ENCODE results near the gene NANOS1.

The NANOS1 gene

DNA sequence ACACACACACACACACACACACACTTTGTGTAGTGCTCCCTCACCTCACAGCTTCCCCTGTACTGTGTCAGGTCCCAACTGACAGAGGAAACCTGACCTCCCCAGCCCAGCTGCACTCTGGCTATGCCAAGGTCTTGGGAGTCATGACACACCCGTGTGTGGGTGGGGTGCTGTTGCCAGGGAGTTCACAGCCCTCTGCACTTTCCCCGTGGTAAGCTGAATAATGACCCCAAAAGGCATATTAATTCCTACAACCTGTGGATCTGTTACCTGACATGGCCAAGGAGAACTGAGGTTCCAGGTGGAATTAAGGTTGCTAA is 8.9 kb upstream of the NANOS1 start:
- Histone ChIP-seq H3K27me3 (ENCODE audit: insufficient read depth, low read length) (peaks cover 9% of the 10 kb centered on the region; the same call in 1 of the 2 replicates), H2AFZ (ENCODE audit: low read length) (no peak overlapping the region), H3K36me3 (ENCODE audit: insufficient read depth, low read length) (no peaks in the 10 kb centered on the region; the same call in 1 of the 2 replicates), H3K4me1 (ENCODE audit: insufficient read depth, low read length, severe bottlenecking) (no peaks in the 10 kb centered on the region), H3K9me3 (ENCODE audit: low read length) (no peaks in the 10 kb centered on the region), H4K20me1 (ENCODE audit: insufficient read depth, low read length) (no peaks in the 10 kb centered on the region), H3K4me2 (ENCODE audit: low read length) (no peak overlapping the region), H3K4me3 (ENCODE audit: low read depth, low read length, poor library complexity, severe bottlenecking) (no peak overlapping the region), H3K9ac (ENCODE audit: low read length) (no peak overlapping the region), H3K9me2 (ENCODE audit: low read depth, low read length) (no peaks in the 10 kb centered on the region), H3K27ac (ENCODE audit: low read depth, low read length, poor library complexity, severe bottlenecking) (no peak overlapping the region), H3F3A (ENCODE audit: insufficient read depth, low read length) (no peaks in the 10 kb centered on the region), H3K79me2 (ENCODE audit: insufficient read depth, low read length) (no peaks in the 10 kb centered on the region)
- no peak for TF ChIP-seq EZH2 (IDR thresholded peaks at IDR 0.05; ENCODE audit: borderline replicate concordance, low read length)
- TF ChIP-seq, protein P1, sequence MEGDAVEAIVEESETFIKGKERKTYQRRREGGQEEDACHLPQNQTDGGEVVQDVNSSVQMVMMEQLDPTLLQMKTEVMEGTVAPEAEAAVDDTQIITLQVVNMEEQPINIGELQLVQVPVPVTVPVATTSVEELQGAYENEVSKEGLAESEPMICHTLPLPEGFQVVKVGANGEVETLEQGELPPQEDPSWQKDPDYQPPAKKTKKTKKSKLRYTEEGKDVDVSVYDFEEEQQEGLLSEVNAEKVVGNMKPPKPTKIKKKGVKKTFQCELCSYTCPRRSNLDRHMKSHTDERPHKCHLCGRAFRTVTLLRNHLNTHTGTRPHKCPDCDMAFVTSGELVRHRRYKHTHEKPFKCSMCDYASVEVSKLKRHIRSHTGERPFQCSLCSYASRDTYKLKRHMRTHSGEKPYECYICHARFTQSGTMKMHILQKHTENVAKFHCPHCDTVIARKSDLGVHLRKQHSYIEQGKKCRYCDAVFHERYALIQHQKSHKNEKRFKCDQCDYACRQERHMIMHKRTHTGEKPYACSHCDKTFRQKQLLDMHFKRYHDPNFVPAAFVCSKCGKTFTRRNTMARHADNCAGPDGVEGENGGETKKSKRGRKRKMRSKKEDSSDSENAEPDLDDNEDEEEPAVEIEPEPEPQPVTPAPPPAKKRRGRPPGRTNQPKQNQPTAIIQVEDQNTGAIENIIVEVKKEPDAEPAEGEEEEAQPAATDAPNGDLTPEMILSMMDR (IDR thresholded peaks at IDR 0.05; ENCODE audit: low read length) = no peak

GRCh38 chr10:119022846-119023552 is 6.5 kb upstream of the NANOS1 start:
- H3K9me2 ChIP-seq (ENCODE audit: low read depth, low read length) = no peaks in the 10 kb centered on the region
- H2AFZ ChIP-seq (ENCODE audit: low read length) = no peak overlapping the region
- H3K9ac ChIP-seq (ENCODE audit: low read length) = no peak overlapping the region
- H3K36me3 ChIP-seq (ENCODE audit: insufficient read depth, low read length) = no peaks in the 10 kb centered on the region; the same call in 1 of the 2 replicates
- no peak overlapping the region for H3K27ac ChIP-seq (ENCODE audit: low read depth, low read length, poor library complexity, severe bottlenecking)
- no peaks in the 10 kb centered on the region for H3K4me1 ChIP-seq (ENCODE audit: insufficient read depth, low read length, severe bottlenecking)
- H3K4me3 ChIP-seq (ENCODE audit: low read depth, low read length, poor library complexity, severe bottlenecking) = no peak overlapping the region
- H4K20me1 ChIP-seq (ENCODE audit: insufficient read depth, low read length) = no peaks in the 10 kb centered on the region
- H3K9me3 ChIP-seq (ENCODE audit: low read length) = no peaks in the 10 kb centered on the region
- no peaks in the 10 kb centered on the region for H3K79me2 ChIP-seq (ENCODE audit: insufficient read depth, low read length)
- H3F3A ChIP-seq (ENCODE audit: insufficient read depth, low read length) = no peaks in the 10 kb centered on the region
- TF ChIP-seq EZH2 (IDR thresholded peaks at IDR 0.05; ENCODE audit: borderline replicate concordance, low read length) = no peak
- TF ChIP-seq, protein P1 (IDR thresholded peaks at IDR 0.05; ENCODE audit: low read length) = no peak
- H3K27me3 ChIP-seq (ENCODE audit: insufficient read depth, low read length) = peaks cover 9% of the 10 kb centered on the region; the same call in 1 of the 2 replicates
- no peak overlapping the region for H3K4me2 ChIP-seq (ENCODE audit: low read length)

GRCh38 chr10:119023553-119023868 is 6.0 kb upstream of the NANOS1 start:
- Histone ChIP-seq H4K20me1 (ENCODE audit: insufficient read depth, low read length) (no peaks in the 10 kb centered on the region), H3K4me2 (ENCODE audit: low read length) (no peak overlapping the region), H3K4me3 (ENCODE audit: low read depth, low read length, poor library complexity, severe bottlenecking) (no peak overlapping the region), H3K9ac (ENCODE audit: low read length) (no peak overlapping the region), H3K27ac (ENCODE audit: low read depth, low read length, poor library complexity, severe bottlenecking) (no peak overlapping the region), H3K9me3 (ENCODE audit: low read length) (no peaks in the 10 kb centered on the region), H3K36me3 (ENCODE audit: insufficient read depth, low read length) (no peaks in the 10 kb centered on the region; the same call in 1 of the 2 replicates), H3K4me1 (ENCODE audit: insufficient read depth, low read length, severe bottlenecking) (no peaks in the 10 kb centered on the region), H3K9me2 (ENCODE audit: low read depth, low read length) (no peaks in the 10 kb centered on the region), H3F3A (ENCODE audit: insufficient read depth, low read length) (no peaks in the 10 kb centered on the region), H3K27me3 (ENCODE audit: insufficient read depth, low read length) (peaks cover 9% of the 10 kb centered on the region; the same call in 1 of the 2 replicates), H2AFZ (ENCODE audit: low read length) (no peak overlapping the region), H3K79me2 (ENCODE audit: insufficient read depth, low read length) (no peaks in the 10 kb centered on the region)
- TF ChIP-seq, protein P1 (IDR thresholded peaks at IDR 0.05; ENCODE audit: low read length) = no peak
- TF ChIP-seq EZH2 (IDR thresholded peaks at IDR 0.05; ENCODE audit: borderline replicate concordance, low read length) = no peak

Measured in OCI-LY1 (cell line).